T-cell (primary cell): Measurements from ENCODE around the gene MFAP1. TPM values are rescaled to one million over a fixed set of nuclear protein-coding genes. Genes with fewer than 3 reads are reported as not detected.

Experiments
- ATAC-seq, 4 experiments: fragments of 200-7000 bp in 3 of 4; fragments of 150-1000 bp in 1 of 4; cut with Tn5 transposase; replicated peaks in 1 of 4; 1 replicate in 3 of 4; 2 replicates in 1 of 4; pipeline ENCODE4 v1.10.0; 2021; ENCODE audit warnings: moderate library complexity in 3 of 4, mild to moderate bottlenecking in 2 of 4, moderate number of reproducible peaks in 1 of 4
- CTCF ChIA-PET, 2 donors: fragments of 300-600 bp; sonication (Branson Sonifier 250); formaldehyde crosslinking; loops; one replicate each; lab custom pipeline; 2022; ENCODE audit warnings: antibody characterized with exemption in 2 of 2; lab: Charles Lee
- POLR2A ChIA-PET, 2 donors: fragments of 300-600 bp; sonication (Branson Sonifier 250); formaldehyde crosslinking; loops; one replicate each; lab custom pipeline; 2022; ENCODE audit warnings: antibody characterized with exemption in 2 of 2; lab: Charles Lee
- DNase-seq, 35 experiments: peaks; one replicate each; pipeline versions ENCODE4 v3.0.0 to v3.0.0-alpha.2; 2013 to 2023
- H3K27ac ChIP-seq: one replicate; pipeline ENCODE4 v1.5.1; 2013; ENCODE audit warnings: low read length
- H3K27me3 ChIP-seq, 2 experiments: replicated peaks in 1 of 2; 1 replicate in 1 of 2; 2 replicates in 1 of 2; pipeline versions ENCODE4 v1.6.1 to v1.7.0; 2013; ENCODE audit warnings: low read length in 1 of 2, mixed read lengths in 1 of 2; ENCODE audit not compliant: control insufficient read depth in 2 of 2, insufficient read depth in 2 of 2; ENCODE audit errors: extremely low read depth in 1 of 2
- H3K36me3 ChIP-seq, 2 donors: 1 replicate in 1 of 2; 2 replicates in 1 of 2; pipeline versions ENCODE4 v1.6.1 to v1.7.0; 2013; ENCODE audit warnings: low read length in 1 of 2; ENCODE audit not compliant: control insufficient read depth in 2 of 2, insufficient read depth in 1 of 2; ENCODE audit errors: extremely low read depth in 1 of 2
- H3K4me1 ChIP-seq, 2 experiments: 1 replicate in 1 of 2; 2 replicates in 1 of 2; pipeline versions ENCODE4 v1.6.1 to v1.7.0; 2013; ENCODE audit warnings: low read length in 2 of 2, mixed read lengths in 1 of 2; ENCODE audit not compliant: insufficient read depth in 2 of 2, control insufficient read depth in 1 of 2; ENCODE audit errors: extremely low read depth in 1 of 2
- H3K4me3 ChIP-seq, 2 donors: 1 replicate in 1 of 2; 2 replicates in 1 of 2; pipeline versions ENCODE4 v1.5.1 to v1.7.0; 2013; ENCODE audit warnings: mild to moderate bottlenecking in 2 of 2, low read length in 1 of 2, moderate library complexity in 1 of 2; ENCODE audit not compliant: control insufficient read depth in 1 of 2; ENCODE audit errors: extremely low read depth in 1 of 2
- H3K9me3 ChIP-seq: 2 replicates; pipeline ENCODE4 v1.7.0; 2013
- H3K27ac Mint-ChIP-seq, 2 donors: one replicate each; pipeline ENCODE4 v1.8.0; 2020 to 2021; ENCODE audit warnings: mild to moderate bottlenecking in 2 of 2, mixed read lengths in 2 of 2
- H3K27me3 Mint-ChIP-seq, 2 donors: one replicate each; pipeline ENCODE4 v1.8.0; 2021 to 2022; ENCODE audit warnings: mixed read lengths in 2 of 2
- H3K36me3 Mint-ChIP-seq: one replicate; pipeline ENCODE4 v1.8.0; 2021; ENCODE audit warnings: mixed read lengths
- H3K4me1 Mint-ChIP-seq, 3 donors: one replicate each; pipeline ENCODE4 v1.8.0; 2020 to 2022; ENCODE audit warnings: mixed read lengths in 3 of 3, mild to moderate bottlenecking in 1 of 3
- H3K4me3 Mint-ChIP-seq, 3 donors: one replicate each; pipeline ENCODE4 v1.8.0; 2020 to 2022; ENCODE audit warnings: mild to moderate bottlenecking in 3 of 3, mixed read lengths in 3 of 3, moderate library complexity in 3 of 3
- H3K9me3 Mint-ChIP-seq, 3 donors: one replicate each; pipeline ENCODE4 v1.8.0; 2020 to 2022; ENCODE audit warnings: mixed read lengths in 3 of 3
- WGBS: methylation state at CpG from one replicate; pipeline ENCODE4 v1.1.5; 2013; ENCODE audit warnings: missing lambda C conversion rate; ENCODE audit not compliant: insufficient coverage; 5-methylcytosine and 5-hydroxymethylcytosine counted together
- total RNA-seq, 35 experiments: library from RNA in 6 of 35; stranded (reverse) in 6 of 35; fragments of 120-200 nt in 1 of 35; gene quantifications; one replicate each; pipeline versions ENCODE4 v1.2.1 to v1.2.4 and lab custom pipeline; 2013 to 2026

The MFAP1 gene
- total RNA-seq, 5 donors from 2014 or later (not counting 1 experiment from before 2014, with no cell fraction given): 9.6 to 22.1 (median 21.0) TPM

DNA sequence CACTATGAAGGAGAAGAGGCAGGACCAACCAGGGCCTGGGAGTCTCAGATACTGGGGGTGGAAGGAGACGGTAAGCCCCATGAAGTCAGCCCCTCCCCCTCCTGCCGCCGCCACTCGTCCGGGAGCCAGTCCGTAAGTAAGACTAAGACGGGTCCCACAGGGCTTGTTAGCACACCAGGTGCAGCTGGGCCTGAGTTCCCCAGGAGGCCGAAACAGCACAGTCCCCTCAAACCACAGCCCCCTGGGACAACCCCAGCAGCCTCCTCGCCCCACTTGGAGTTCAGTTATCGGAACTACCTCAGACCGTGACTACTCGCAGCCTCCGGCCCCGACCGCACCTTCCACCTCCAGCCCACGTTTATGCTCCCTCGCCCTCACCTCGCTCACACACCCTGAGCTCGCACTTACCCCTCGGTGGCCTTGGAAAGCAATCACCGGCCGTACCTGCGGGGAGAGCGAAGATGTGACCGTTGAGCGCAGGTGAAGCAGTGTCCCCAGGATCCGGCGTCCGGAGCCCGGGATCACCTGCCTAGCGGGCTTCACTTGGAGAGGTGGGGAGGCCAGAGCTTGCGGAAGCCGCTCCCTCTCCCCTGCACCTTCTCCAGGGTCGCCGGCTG, 48.3 kb downstream of the MFAP1 start:
- ChIA-PET CTCF (interaction anchor here (0.6 to 1.5 kb wide), 7 partner anchors 8 to 48 kb away, joined by 3 to 11 read pairs (median 5); partner anchors contain the start of genes HYPK (in 1 of the 2), MFAP1 (in 1 of the 2) and SERF2 (in 1 of the 2)), POLR2A (interaction anchor here in 1 of 2 donors (0.6 kb wide), 1 partner anchor 29 kb away, joined by 4 read pairs; no protein-coding TSS in a partner anchor)
- Mint-ChIP-seq H3K4me3 (peak overlapping the region; percentile 92 to 93 (median 93)), H3K9me3 (no peaks in the 10 kb centered on the region), H3K27ac (peak overlapping the region; percentile 69 to 95), H3K36me3 (peaks cover 6% of the 10 kb centered on the region), H3K4me1 (peaks cover 18 to 23% (median 18%) of the 10 kb centered on the region in 3 donors), H3K27me3 (no peaks in the 10 kb centered on the region)
- peak overlapping the region; percentile 73 for H3K27ac ChIP-seq
- peak in 6 of 35 experiments; percentile 8 to 35 (median 10) for DNase-seq
- no peaks in the 10 kb centered on the region for H3K9me3 ChIP-seq
- 57% methylated on average over 25 of the region's 35 CpGs for WGBS
- H3K36me3 ChIP-seq: peaks cover 0 to 21% of the 10 kb centered on the region in 2 donors
- no peak for ATAC-seq
- H3K27me3 ChIP-seq: no peaks in the 10 kb centered on the region
- peaks cover 3 to 22% of the 10 kb centered on the region in 2 experiments for H3K4me1 ChIP-seq
- H3K4me3 ChIP-seq: peak overlapping the region; percentile 87 to 96

GRCh38 chr15:43775411-43775965, 49.0 kb downstream of the MFAP1 start:
- no peaks in the 10 kb centered on the region for H3K27me3 Mint-ChIP-seq
- H3K36me3 ChIP-seq: peaks cover 0 to 28% of the 10 kb centered on the region in 2 donors
- peak overlapping the region; percentile 31 for H3K27ac ChIP-seq
- no CpG with 5 or more reads among the region's 1 CpG for WGBS
- POLR2A ChIA-PET: interaction anchor here in 1 of 2 donors (0.6 kb wide), 1 partner anchor 47 kb away, joined by 3 read pairs; no protein-coding TSS in a partner anchor
- H3K27me3 ChIP-seq: no peaks in the 10 kb centered on the region
- peaks cover 3 to 22% of the 10 kb centered on the region in 2 experiments for H3K4me1 ChIP-seq
- DNase-seq (peak in 1 of 35 experiments; percentile 20), ATAC-seq (no peak)
- H3K9me3 ChIP-seq: no peaks in the 10 kb centered on the region
- peaks cover 11% of the 10 kb centered on the region for H3K36me3 Mint-ChIP-seq
- no peaks in the 10 kb centered on the region for H3K9me3 Mint-ChIP-seq
- no peak overlapping the region for H3K4me3 ChIP-seq
- CTCF ChIA-PET: no interaction called here
- peak overlapping the region; percentile 61 to 74 for H3K27ac Mint-ChIP-seq
- peak overlapping the region; percentile 92 to 93 (median 93) for H3K4me3 Mint-ChIP-seq
- H3K4me1 Mint-ChIP-seq: peaks cover 18 to 23% (median 18%) of the 10 kb centered on the region in 3 donors

GRCh38 chr15:43774062-43774461, 50.4 kb downstream of the MFAP1 start:
- ChIA-PET CTCF (no interaction called here), POLR2A (no interaction called here)
- 93% methylated on average over 3 of the region's 4 CpGs for WGBS
- ATAC-seq (no peak), DNase-seq (no peak)
- Mint-ChIP-seq H3K9me3 (no peaks in the 10 kb centered on the region), H3K4me3 (no peak overlapping the region), H3K27ac (peak overlapping the region; percentile 30 to 37), H3K36me3 (peaks cover 23% of the 10 kb centered on the region), H3K27me3 (no peaks in the 10 kb centered on the region), H3K4me1 (peaks cover 16 to 26% (median 21%) of the 10 kb centered on the region in 3 donors)
- H3K27ac ChIP-seq: no peak overlapping the region
- peaks cover 3 to 22% of the 10 kb centered on the region in 2 experiments for H3K4me1 ChIP-seq
- peaks cover 0 to 40% of the 10 kb centered on the region in 2 donors for H3K36me3 ChIP-seq
- H3K27me3 ChIP-seq: no peaks in the 10 kb centered on the region
- no peak overlapping the region for H3K4me3 ChIP-seq
- no peaks in the 10 kb centered on the region for H3K9me3 ChIP-seq

DNA sequence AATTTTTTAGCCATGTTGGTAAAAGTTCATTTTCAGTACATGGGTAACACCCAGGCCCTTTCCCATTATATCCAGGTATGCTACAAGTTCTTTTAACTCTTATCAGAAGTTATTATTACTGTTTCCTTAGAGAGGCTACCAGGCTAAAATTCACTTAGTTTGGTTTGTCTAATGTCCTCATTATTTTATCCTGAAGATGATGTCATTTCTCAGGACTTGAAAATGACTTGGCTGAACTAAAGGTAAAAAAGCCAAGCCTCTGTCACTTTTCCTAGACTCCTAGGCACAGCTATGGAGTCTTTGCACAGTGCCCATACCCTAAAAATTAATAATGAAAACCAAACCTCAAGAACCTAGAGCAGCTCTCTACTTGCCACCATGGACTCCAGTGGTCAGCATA, 51.9 kb downstream of the MFAP1 start:
- CTCF ChIA-PET: no interaction called here
- no peaks in the 10 kb centered on the region for H3K27me3 Mint-ChIP-seq
- Histone ChIP-seq H3K4me1 (peaks cover 3 to 14% of the 10 kb centered on the region in 2 experiments), H3K4me3 (no peak overlapping the region), H3K27me3 (no peaks in the 10 kb centered on the region), H3K27ac (no peak overlapping the region), H3K36me3 (peaks cover 0 to 54% of the 10 kb centered on the region in 2 donors), H3K9me3 (no peaks in the 10 kb centered on the region)
- peaks cover 32% of the 10 kb centered on the region for H3K36me3 Mint-ChIP-seq
- H3K4me3 Mint-ChIP-seq: no peak overlapping the region
- DNase-seq: no peak
- ATAC-seq: no peak
- POLR2A ChIA-PET: no interaction called here
- H3K9me3 Mint-ChIP-seq: no peaks in the 10 kb centered on the region
- peaks cover 12 to 20% (median 13%) of the 10 kb centered on the region in 3 donors for H3K4me1 Mint-ChIP-seq
- H3K27ac Mint-ChIP-seq: no peak overlapping the region

DNA sequence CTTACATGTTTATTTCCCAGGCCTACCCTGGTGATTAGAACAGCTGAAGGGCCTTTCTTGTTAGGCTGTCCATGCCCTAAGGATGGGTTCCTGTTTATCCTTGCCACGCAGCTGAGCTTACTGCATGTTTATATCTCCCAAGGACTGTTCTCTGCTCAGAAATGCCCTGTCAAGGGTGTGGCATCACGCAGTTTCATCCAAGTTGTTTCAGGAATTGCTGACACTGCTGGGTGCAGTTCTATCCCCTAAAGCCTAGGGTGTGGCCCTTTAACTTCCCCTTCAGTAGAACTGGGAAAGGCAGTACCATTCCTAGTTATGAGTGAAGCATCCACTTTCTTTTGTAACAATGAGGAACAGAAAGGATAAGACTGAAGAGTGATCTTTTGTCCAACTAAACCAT, 52.7 kb downstream of the MFAP1 start:
- no peaks in the 10 kb centered on the region for H3K27me3 Mint-ChIP-seq
- peaks cover 0 to 60% of the 10 kb centered on the region in 2 donors for H3K36me3 ChIP-seq
- no peak overlapping the region for H3K27ac ChIP-seq
- H3K27me3 ChIP-seq: no peaks in the 10 kb centered on the region
- H3K4me3 ChIP-seq: no peak overlapping the region
- ChIA-PET CTCF (no interaction called here), POLR2A (no interaction called here)
- no peaks in the 10 kb centered on the region for H3K9me3 ChIP-seq
- WGBS: 91% methylated on average over 1 of the region's 2 CpGs
- ATAC-seq (no peak), DNase-seq (no peak)
- H3K4me3 Mint-ChIP-seq: no peak overlapping the region
- peaks cover 32% of the 10 kb centered on the region for H3K36me3 Mint-ChIP-seq
- H3K27ac Mint-ChIP-seq: peak overlapping the region; percentile 34 to 59
- H3K9me3 Mint-ChIP-seq: no peaks in the 10 kb centered on the region
- H3K4me1 Mint-ChIP-seq: peaks cover 6 to 13% (median 9%) of the 10 kb centered on the region in 3 donors
- H3K4me1 ChIP-seq: peaks cover 0 to 11% of the 10 kb centered on the region in 2 experiments

DNA sequence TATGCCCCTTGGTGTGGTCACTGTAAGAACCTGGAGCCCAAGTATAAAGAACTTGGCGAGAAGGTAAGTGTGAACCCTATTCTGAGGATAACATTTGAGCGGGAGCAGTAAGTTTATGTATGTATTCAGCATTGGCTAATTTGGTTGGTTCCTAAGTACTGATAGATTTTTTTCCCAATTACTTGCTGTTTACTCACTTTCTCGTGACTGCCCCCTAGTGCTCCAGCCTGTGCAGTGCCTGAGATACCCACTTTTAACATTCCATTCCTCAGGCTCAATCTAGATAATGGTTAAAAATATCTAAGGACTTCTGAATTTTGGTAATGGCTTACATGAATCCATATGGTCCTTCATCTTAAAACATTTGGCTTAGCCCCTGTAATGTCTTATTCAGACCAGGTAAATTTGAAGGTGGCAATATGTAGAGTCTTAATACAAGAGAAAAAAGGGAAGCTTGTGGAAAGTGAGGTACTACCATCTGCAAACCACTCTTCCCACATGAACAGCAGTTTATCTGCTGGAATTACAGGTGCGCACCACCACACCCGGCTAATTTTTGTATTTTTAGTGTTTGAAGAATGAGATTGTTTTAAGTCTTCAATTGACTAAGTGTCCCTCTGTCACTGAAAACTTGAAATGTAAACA, 54.8 kb downstream of the MFAP1 start:
- DNase-seq: peak in 29 of 35 experiments; percentile 15 to 78 (median 53)
- Histone ChIP-seq H3K27ac (no peak overlapping the region), H3K4me3 (no peak overlapping the region), H3K4me1 (no peaks in the 10 kb centered on the region), H3K27me3 (no peaks in the 10 kb centered on the region), H3K9me3 (no peaks in the 10 kb centered on the region), H3K36me3 (peaks cover 4 to 82% of the 10 kb centered on the region in 2 donors)
- H3K36me3 Mint-ChIP-seq: peaks cover 46% of the 10 kb centered on the region
- peak; percentile 72 to 81 (median 78) for ATAC-seq
- H3K4me1 Mint-ChIP-seq: peaks cover 0 to 5% (median 4%) of the 10 kb centered on the region in 3 donors
- H3K27me3 Mint-ChIP-seq: no peaks in the 10 kb centered on the region
- H3K9me3 Mint-ChIP-seq: no peaks in the 10 kb centered on the region
- ChIA-PET CTCF (interaction anchor here in 1 of 2 donors (0.8 kb wide), 1 partner anchor 13 kb away, joined by 6 read pairs; no protein-coding TSS in a partner anchor), POLR2A (interaction anchor here in 1 of 2 donors (0.5 kb wide), 1 partner anchor 23 kb away, joined by 5 read pairs; no protein-coding TSS in a partner anchor)
- H3K4me3 Mint-ChIP-seq: no peak overlapping the region
- WGBS: no CpG with 5 or more reads among the region's 5 CpGs
- no peak overlapping the region for H3K27ac Mint-ChIP-seq
